Panc1 (cell line): ENCODE data around the gene GREB1. TPM values are rescaled to one million over a fixed set of nuclear protein-coding genes. Genes with fewer than 3 reads are reported as not detected.

Source experiments
- ATAC-seq: fragments of 200-7000 bp; cut with Tn5 transposase; 2 replicates; pipeline ENCODE4 v1.9.1; 2020; ENCODE audit warnings: mild to moderate bottlenecking, moderate library complexity
- BruUV-seq: library from RNA; stranded (reverse); fragments of 400-500 nt; replicated peaks from 2 replicates; lab custom pipeline; 2021; lab: Mats Ljungman, UMichigan
- CTCF ChIA-PET: fragments of 300-600 bp; sonication (Branson Sonifier 250); formaldehyde crosslinking; loops from one replicate; lab custom pipeline; 2022; ENCODE audit warnings: antibody characterized with exemption; lab: Charles Lee
- POLR2A ChIA-PET: fragments of 300-600 bp; sonication (Branson Sonifier 250); formaldehyde crosslinking; loops from one replicate; lab custom pipeline; 2022; ENCODE audit warnings: antibody characterized with exemption; lab: Charles Lee
- DNase-seq: peaks from one replicate; pipeline ENCODE4 v3.0.0-alpha.2; 2010; ENCODE audit warnings: low read depth, low spot score
- H3K27ac ChIP-seq: 2 replicates; pipeline ENCODE4 v1.5.1; 2011; ENCODE audit warnings: mild to moderate bottlenecking, low read length, inconsistent platforms
- H3K27me3 ChIP-seq: fragments of 200-500 bp; sonication (Bioruptor generic); 2 replicates; pipeline ENCODE4 v1.6.0; 2014; ENCODE audit warnings: low read length, inconsistent platforms; ENCODE audit not compliant: control insufficient read depth, insufficient read depth
- H3K36me3 ChIP-seq: fragments of 200-500 bp; sonication (Bioruptor generic); 2 replicates; pipeline ENCODE4 v1.5.1; 2014; ENCODE audit warnings: inconsistent platforms, mild to moderate bottlenecking, low read length, moderate library complexity; ENCODE audit not compliant: control insufficient read depth, insufficient read depth
- H3K4me1 ChIP-seq: 2 replicates; pipeline ENCODE4 v1.5.1; 2011; ENCODE audit warnings: inconsistent platforms, mild to moderate bottlenecking, low read length, moderate library complexity; ENCODE audit not compliant: control insufficient read depth, insufficient read depth
- H3K4me3 ChIP-seq, 2 experiments: 2 replicates each; pipeline ENCODE4 v1.5.1; 2011 to 2012; ENCODE audit warnings: low read depth in 2 of 2, low read length in 2 of 2, mild to moderate bottlenecking in 2 of 2, inconsistent platforms in 1 of 2, moderate library complexity in 1 of 2
- H3K9me3 ChIP-seq: fragments of 200-500 bp; sonication (Bioruptor generic); 2 replicates; pipeline ENCODE4 v1.5.1; 2014; ENCODE audit warnings: low read depth, mild to moderate bottlenecking, inconsistent platforms, low read length, moderate library complexity; ENCODE audit not compliant: control insufficient read depth, insufficient read depth
- CTCF ChIP-seq: fragments of 450-650 bp; IDR thresholded peaks from 2 replicates; pipeline ENCODE4 v1.5.1; 2017; ENCODE audit warnings: mild to moderate bottlenecking
- POLR2AphosphoS5 ChIP-seq: IDR thresholded peaks from 2 replicates; pipeline ENCODE4 v1.6.1; 2012; ENCODE audit warnings: mild to moderate bottlenecking, low read depth, low read length, moderate library complexity
- REST ChIP-seq, 2 experiments: IDR thresholded peaks; 2 replicates each; pipeline ENCODE4 v1.6.1; 2011 to 2012; ENCODE audit warnings: low read depth in 2 of 2, control low read depth in 1 of 2, low read length in 1 of 2, mild to moderate bottlenecking in 1 of 2, moderate library complexity in 1 of 2; ENCODE audit not compliant: insufficient read depth in 1 of 2
- SIN3A ChIP-seq: IDR thresholded peaks from 2 replicates; pipeline ENCODE4 v1.6.1; 2012; ENCODE audit warnings: low read depth, mild to moderate bottlenecking, low read length, moderate library complexity, borderline replicate concordance; ENCODE audit not compliant: insufficient read depth
- TCF7L2 ChIP-seq: IDR thresholded peaks from 2 replicates; pipeline ENCODE4 v1.6.1; 2011; ENCODE audit warnings: mild to moderate bottlenecking, low read depth, low read length, inconsistent platforms
- in situ Hi-C: cut with HindIII; loops from 2 replicates; pipeline ENCODE4 v1.10.0; 2016; ENCODE audit warnings: low sequenced_read_pairs, low pct_unique_long_range_greater_than_20kb
- intact Hi-C: fragments of 100-400 bp; cut with micrococcal nuclease; formaldehyde crosslinking; loops from one replicate; pipeline ENCODE4 v1.10.0; 2022; ENCODE audit not compliant: unreplicated experiment
- total RNA-seq: library from RNA; stranded (reverse); gene quantifications from one replicate; pipeline ENCODE4 v1.2.1, GENCODE V29; 2021; ENCODE audit not compliant: unreplicated experiment

Gene GREB1
- total RNA-seq, 1 experiment from 2014 or later = 0.90 TPM

GRCh38 chr2:11678306-11678960, 144.6 kb downstream of the GREB1 start:
- no peak for ATAC-seq
- in situ Hi-C loops = no loop called here
- intact Hi-C loops = no loop called here
- no peak for TF ChIP-seq POLR2AphosphoS5
- TF ChIP-seq TCF7L2 = no peak
- TF ChIP-seq REST (IDR thresholded peaks at IDR 0.05; ENCODE audit: insufficient read depth in 1 of 2, low read depth in 2 of 2, low read length in 1 of 2) = no peak
- TF ChIP-seq SIN3A = no peak
- TF ChIP-seq CTCF = no peak
- Histone ChIP-seq H3K36me3 (no peaks in the 10 kb centered on the region), H3K4me3 (no peak overlapping the region), H3K4me1 (no peaks in the 10 kb centered on the region; the same call in 1 of the 2 replicates), H3K27ac (no peak overlapping the region), H3K27me3 (peaks cover 4% of the 10 kb centered on the region), H3K9me3 (no peaks in the 10 kb centered on the region)
- ChIA-PET POLR2A (no interaction called here), CTCF (no interaction called here)
- BruUV-seq = no TSS peak
- DNase-seq = no peak

- CTCF ChIA-PET = no interaction called here
- ATAC-seq (no peak), DNase-seq (no peak)
- H3K36me3 ChIP-seq = no peaks in the 10 kb centered on the region
- BruUV-seq = no TSS peak
- POLR2A ChIA-PET = no interaction called here
- H3K4me3 ChIP-seq = no peak overlapping the region
- H3K9me3 ChIP-seq = no peaks in the 10 kb centered on the region
- TF ChIP-seq SIN3A = no peak
- no peak for TF ChIP-seq CTCF
- TF ChIP-seq POLR2AphosphoS5 = no peak
- in situ Hi-C loops (no loop called here), intact Hi-C loops (no loop called here)
- peaks cover 4% of the 10 kb centered on the region for H3K27me3 ChIP-seq
- no peak overlapping the region for H3K27ac ChIP-seq
- H3K4me1 ChIP-seq = no peaks in the 10 kb centered on the region; the same call in 1 of the 2 replicates
Observed at GRCh38 chr2:11679016-11679415, 145.2 kb downstream of the GREB1 start.
